GM10266 (cell line): ENCODE measurements around the gene IL10RB.

ENCODE experiments used
- DNase-seq: peaks from one replicate; pipeline ENCODE4 v3.0.0; 2012; ENCODE audit errors: extremely low spot score
- TF ChIP-seq, protein P1 (sequence below): IDR thresholded peaks from 2 replicates; pipeline ENCODE4 v1.5.1; 2012; ENCODE audit warnings: mild to moderate bottlenecking, low read depth; ENCODE audit not compliant: control insufficient read depth, insufficient read depth; ENCODE audit errors: missing control alignments

Gene IL10RB

DNA sequence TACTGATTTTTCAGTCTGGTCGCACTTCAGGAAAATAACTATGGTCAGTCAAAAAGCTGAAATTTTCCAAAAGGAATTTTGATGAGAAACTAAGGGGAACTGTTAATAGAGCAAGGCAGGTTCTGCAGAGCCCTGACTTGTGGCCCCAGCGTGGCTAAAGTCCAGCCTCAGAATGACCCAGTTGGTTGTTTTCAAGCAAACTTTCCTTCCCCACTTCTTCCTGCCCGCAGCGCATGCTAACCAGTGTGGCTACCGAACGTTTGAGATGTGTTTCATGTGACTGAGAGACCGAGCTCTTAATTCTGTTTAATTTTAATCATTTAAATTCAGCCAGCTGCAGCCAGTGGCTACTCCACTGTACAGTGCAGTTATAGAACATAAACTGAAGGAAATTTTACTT lies 6.2 kb upstream of the IL10RB start:
- TF ChIP-seq, protein P1, sequence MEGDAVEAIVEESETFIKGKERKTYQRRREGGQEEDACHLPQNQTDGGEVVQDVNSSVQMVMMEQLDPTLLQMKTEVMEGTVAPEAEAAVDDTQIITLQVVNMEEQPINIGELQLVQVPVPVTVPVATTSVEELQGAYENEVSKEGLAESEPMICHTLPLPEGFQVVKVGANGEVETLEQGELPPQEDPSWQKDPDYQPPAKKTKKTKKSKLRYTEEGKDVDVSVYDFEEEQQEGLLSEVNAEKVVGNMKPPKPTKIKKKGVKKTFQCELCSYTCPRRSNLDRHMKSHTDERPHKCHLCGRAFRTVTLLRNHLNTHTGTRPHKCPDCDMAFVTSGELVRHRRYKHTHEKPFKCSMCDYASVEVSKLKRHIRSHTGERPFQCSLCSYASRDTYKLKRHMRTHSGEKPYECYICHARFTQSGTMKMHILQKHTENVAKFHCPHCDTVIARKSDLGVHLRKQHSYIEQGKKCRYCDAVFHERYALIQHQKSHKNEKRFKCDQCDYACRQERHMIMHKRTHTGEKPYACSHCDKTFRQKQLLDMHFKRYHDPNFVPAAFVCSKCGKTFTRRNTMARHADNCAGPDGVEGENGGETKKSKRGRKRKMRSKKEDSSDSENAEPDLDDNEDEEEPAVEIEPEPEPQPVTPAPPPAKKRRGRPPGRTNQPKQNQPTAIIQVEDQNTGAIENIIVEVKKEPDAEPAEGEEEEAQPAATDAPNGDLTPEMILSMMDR: no peak
- no peak for DNase-seq

DNA sequence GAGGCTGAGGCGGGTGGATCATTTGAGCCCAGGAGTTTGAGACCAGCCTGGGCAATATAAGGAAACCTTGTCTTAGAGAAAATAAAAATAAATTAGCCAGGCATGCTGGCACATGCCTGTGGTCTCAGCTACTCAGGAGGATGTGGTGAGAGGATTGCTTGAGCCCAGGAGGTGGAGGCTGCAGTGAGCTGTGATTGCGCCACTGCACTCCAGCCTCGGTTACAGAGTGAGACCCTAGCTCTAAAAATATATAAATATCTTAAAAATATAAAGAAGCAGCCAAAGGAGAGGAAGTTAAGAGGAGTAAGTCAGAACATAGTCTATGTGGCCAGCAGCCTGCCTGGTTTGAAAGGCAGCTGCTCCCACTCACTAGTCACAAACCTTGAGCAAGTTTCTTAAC lies 4.5 kb upstream of the IL10RB start:
- TF ChIP-seq, protein P1: no peak
- no peak for DNase-seq

DNA sequence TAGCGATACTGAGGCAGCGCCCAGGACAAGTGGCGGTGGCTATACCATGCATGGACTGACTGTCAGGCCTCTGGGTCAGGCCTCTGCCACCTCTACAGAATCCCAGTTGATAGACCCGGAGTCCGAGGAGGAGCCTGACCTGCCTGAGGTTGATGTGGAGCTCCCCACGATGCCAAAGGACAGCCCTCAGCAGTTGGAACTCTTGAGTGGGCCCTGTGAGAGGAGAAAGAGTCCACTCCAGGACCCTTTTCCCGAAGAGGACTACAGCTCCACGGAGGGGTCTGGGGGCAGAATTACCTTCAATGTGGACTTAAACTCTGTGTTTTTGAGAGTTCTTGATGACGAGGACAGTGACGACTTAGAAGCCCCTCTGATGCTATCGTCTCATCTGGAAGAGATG lies 3.2 kb upstream of the IL10RB start:
- TF ChIP-seq, protein P1: no peak
- DNase-seq: no peak

DNA sequence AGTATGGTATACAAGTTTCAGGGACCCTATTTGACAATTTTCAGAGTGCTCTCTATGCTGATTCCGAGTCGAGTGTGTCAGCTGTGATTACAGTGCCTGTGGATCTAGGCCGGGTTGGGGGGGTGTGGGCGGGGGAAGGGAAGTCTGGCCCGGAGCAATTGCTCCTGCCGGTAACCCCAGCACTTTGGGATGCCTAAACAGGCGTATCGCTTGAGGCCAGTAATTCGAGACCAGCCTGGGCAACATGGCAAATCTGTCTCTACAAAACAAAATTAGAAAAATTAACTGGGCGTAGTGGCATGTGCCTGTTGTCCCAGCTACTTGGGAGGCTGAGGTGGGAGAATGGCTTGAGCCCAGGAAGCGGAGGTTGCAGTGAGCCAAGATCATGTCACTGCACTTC lies 1.6 kb upstream of the IL10RB start:
- TF ChIP-seq, protein P1: no peak
- no peak for DNase-seq

DNA sequence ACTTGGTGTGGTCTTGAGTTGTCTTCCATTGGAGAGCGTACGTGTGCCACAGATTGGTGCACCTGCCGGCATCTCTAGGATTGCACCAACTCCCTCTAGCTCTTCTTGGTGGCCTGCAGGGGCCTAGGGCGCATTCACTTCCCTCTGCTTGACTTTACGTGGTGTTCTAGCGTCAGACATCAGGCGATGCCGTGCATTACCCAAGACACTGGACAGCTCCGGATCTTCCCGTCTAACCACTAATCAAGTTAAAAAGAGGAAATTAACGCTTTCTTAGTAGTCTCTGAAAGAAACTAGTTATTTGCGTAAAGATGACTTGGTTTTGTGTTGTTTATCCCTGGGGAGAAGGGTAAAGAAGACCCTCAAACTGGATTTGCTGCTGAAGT lies 510 bp upstream of the IL10RB start:
- peak; percentile 60 for DNase-seq
- TF ChIP-seq, protein P1: no peak

DNA sequence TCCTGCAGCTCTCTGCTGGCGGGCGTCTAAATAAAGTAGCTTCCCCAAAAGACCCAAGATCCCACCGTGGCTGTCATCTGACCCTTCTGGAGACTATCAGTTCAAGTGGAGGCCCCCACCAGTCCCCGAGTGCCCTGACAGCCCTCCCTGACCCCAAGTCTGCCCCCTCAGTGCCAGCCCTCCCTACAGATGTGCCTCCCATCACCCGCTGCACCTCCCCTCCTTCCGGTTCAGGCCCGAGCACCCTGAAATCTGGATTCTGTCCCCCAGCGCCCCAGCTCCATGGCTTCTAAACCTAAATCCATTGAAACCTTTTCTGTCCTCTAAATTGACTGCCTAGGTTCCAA lies 595 bp downstream of the IL10RB start:
- TF ChIP-seq, protein P1: no peak
- DNase-seq: peak; percentile 54

DNA sequence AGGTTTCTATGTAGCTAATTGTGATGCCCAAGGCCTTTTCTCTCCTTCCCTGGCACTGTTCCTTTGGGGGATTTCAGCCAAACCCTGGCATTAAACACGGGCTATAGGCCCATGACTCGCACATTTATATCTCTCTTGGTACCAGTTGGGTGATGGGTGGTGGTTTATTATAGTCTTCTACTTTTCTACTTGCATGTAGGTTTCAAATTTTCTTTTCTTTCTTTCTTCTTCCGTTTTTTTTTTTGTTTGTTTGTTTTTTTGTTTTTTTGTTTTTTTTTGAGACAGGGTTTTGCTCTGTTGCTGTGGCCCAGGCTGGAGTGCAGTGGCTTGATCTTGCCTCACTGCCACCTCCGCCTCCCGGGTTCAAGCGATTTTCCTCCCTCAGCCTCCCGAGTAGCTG lies 1.1 kb downstream of the IL10RB start:
- peak; percentile 10 for DNase-seq

More for the DNA sequence above, 1.1 kb downstream of the IL10RB start:
- TF ChIP-seq, protein P1: no peak
